NCI-H82 (cell line): Measurements from ENCODE around the gene GPR137C.
A peak's percentile ranks its signal among the peaks of the same experiment; 100 is the strongest.
"Not testable (repeated sequence)": the region's sequence is repeated elsewhere in the genome, so short reads cannot be mapped to it uniquely, and the experiment has no call there.

Experiments
- DNase-seq: peaks from one replicate; lab custom pipeline; 2025; lab: John Stamatoyannopoulos, UW

Gene GPR137C

DNA sequence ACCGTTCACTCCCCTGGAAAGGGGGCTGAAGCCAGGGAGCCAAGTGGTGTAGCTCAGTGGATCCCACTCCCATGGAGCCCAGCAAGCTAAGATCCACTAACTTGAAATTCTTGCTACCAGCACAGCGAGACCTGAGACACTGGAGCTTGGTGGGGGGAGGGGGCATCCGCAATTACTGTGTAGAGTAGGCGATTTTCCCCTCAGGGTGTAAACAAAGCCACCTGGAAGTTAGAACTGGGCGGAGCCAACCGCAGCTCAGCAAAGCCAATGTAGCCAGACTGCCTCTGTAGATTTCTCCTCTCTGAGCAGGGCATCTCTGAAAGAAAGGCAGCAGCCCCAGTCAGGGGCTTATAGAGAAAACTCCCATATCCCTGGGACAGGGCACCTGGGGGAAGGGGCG, 15.8 kb downstream of the GPR137C start:
- not testable (repeated sequence) for DNase-seq

DNA sequence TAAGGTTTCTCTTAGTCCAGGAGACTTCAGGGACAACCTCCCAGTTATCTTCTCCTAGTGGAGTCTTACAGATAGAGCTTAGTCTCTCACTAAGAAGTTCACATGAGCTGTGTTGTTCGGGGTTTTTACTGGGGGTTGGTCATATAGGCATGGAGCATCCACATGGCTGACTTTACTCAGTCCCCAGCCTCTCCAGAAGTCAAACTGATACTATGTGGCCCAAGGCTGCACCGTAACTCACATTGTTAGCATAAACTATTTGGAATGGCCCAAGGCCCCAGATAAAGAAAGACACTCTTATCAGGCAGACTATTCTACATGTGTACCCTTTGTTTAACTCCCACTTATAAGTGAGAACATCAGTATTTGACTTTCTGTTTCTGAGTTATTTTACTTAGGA, 23.2 kb downstream of the GPR137C start:
- DNase-seq: no peak

DNA sequence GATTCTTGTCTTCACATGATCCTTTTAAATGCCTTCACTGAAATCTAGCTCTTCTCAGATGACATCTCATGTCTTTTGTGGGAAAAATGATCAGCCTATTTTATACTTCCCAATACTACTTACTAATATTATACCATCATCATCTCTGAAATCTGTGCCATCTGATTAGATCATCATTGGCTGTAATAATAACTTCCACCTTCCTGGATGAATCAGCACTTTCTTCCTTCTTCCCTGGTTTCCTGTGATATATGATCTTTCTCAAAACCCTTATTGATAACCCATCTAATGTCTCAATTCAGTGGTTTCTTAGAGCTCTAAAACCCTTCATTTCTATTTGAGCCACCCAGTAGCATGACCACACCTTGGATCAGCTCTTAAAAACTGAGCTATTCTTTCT, 30.9 kb downstream of the GPR137C start:
- no peak for DNase-seq

DNA sequence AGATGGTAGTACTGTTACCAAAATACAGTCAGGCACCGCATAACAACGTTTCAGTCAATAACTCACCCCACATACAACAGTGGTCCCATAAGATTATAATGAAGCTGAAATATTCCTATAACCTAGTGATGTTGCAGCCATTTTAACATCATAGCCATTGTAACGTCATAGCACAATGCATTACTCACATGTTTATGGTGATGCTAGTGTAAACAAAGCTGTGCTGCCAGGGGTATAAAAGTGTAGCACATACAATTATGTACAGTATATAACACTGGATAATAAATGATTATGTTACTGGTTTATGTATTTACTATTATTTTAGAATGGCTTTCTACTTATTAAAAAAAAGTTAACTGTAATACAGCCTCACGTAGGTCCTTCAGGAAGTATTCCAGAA, 37.0 kb downstream of the GPR137C start:
- DNase-seq: no peak

DNA sequence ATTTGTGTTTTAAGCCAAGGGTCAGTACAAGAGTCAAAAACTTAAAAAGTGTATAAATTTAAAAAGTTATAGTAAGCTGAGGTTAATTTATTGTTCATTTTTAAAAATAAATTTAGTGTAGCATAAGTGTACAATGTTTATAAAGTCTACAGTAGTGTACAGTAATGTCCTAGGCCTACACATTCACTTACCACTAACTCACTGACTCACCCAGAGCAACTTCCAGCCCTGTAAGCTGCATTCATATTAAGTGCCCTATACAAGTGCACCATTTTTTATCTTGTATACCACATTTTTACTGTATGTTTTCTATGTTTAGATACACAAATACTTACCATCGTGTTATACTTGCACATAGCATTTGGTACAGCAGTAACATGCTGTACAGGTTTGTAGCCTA, 37.7 kb downstream of the GPR137C start:
- DNase-seq: no peak

DNA sequence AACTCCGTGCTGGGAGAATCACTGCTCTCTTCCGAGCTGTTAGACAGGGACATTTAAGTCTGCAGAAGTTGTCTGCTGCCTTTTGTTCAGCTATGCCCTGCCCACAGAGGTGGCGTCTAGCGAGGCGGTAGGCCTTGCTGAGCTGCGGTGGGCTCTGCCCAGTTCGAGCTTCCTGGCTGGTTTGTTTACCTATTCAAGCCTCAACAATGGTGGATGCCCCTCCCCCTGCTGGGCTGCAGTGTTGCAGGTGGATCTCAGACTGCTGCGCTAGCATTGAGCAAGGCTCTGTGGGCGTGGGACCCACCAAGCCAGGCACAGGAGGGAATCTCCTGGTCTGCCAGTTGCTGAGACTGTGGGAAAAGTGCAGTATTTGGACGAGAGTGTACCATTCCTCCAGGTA, 43.7 kb downstream of the GPR137C start:
- DNase-seq: no peak

DNA sequence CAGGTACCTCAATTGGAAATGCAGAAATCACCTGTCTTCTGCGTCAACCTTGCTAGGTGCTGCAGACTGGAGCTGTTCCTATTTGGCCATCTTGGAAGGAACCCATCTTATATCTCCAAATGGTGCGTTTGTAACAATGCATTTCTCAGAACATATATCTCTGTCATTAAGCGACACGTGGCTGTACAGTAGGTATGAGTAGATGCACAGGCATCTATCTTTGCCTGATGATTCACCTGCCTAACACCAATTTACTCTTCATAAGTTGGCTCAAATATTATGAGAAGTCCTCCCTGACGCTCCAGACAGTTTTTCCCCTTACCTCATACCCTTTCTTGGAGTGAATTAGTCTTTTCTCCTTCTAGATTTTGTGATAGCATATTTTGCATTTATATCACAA, 44.2 kb downstream of the GPR137C start:
- no peak for DNase-seq

DNA sequence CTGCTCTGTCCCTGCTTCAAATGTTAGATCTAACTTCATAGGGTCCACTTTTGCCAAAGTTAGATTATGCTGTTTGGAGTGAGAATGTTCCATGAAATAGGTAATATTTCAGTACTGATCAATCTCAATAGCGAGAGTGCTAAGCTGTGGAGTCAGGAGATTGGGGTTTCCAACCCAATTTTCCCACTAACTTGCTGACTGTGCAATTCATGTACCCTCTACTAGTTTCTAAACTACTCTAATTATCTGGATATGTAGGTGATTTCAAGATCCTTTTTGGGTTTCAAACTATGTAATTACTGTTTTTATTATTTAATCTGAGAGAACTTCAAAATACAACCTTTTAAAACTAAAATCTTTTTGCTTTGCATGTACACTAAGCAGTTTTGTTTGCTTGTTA, 45.9 kb downstream of the GPR137C start:
- DNase-seq: no peak

DNA sequence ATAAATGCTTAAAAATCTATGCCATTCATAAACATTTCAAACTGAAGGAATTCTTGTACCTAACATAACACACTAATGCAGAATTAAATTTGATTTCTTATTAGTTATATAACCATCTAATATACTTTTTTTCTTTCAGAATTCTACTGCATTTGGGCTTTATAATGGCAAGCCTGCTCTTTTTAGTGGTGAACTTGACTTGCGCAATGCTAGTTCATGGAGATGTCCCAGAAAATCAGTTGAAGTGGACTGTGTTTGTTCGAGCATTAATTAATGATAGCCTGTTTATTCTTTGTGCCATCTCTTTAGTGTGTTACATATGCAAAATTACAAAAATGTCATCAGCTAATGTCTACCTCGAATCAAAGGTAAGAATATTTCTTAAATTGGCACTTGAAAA, 47.3 kb downstream of the GPR137C start:
- no peak for DNase-seq

DNA sequence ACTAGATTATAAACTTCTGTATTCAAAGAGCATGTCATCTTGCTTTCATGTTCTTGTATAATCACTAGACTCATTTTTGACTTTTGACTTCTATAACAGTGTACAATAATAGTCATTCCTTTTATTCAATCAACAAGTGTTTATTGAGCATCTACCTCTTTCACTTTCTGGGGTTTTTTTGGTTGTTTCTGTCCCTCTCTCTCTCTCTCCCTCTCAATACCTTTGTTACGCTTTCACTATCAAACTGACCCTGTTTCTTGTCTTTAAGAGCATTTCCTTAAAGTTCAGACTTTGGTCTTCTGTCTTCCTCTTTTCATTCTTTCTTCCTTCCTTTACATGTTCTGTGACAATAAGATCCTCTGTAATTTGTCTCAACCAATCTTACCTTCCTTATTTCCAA, 49.5 kb downstream of the GPR137C start:
- no peak for DNase-seq

DNA sequence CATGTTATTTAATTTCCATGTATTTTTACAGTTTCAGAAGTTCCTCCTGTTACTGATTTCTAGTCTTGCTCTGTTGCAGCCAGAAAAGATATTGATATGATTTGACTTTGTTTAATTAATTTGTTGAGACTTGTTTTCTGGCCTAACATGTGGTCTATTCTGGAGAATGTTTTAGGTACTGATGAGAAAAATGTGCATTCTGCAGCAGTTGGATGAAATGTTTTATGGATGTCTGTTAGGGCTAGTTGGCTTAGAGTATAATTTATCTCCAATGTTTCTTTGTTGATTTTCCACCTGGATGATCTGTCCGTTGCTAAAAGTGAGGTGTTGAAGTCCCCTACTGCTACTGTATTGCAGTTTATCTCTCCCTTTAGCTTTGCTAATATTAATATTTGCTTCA, 54.4 kb downstream of the GPR137C start:
- no peak for DNase-seq

DNA sequence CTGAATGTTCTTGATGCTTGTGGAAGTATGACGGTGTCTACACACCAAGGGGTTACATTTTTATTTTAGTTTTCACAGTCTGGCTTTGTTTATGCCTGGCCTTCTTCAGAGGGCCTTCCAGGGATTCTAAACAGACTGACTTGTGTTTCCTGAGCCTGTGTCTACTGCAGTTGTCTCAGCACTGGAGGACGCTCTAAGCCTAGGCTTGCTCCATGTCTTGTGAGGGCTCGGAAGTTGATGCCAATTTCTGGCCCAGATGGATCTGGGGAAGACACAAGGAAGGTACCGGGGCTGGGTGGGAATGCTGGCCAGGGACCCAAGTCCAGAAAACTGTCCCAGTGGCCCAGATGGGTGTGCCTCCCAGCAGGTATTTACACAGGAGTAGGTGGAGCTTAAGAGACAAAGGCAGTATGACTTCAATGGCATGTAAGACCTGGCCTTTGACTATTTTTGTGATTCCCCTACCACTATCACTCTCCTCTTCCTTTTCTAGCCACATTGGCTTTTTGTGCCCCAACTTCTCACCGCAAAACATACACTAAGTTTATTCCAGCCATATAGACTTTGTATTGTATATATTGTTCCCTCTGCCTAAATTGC, 56.9 kb downstream of the GPR137C start:
- DNase-seq: no peak

DNA sequence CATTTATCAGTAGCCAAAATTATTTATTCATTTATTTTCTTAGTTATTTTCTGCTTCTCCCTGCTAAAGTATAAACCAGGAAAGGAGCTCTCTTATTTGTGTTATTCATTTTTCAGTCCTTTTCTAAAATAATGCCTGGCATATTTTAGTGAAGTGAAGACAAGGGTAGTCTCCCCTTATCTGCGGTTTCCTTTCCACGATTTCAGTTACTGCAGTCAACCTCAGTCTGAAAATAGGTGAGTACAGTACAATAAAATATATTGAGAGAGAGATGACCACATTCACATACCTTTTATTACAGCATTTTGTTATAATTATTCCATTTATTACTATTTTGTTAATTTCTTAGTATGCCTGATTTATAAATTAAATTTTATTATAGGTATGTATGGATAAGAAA, 57.6 kb downstream of the GPR137C start:
- DNase-seq: no peak

DNA sequence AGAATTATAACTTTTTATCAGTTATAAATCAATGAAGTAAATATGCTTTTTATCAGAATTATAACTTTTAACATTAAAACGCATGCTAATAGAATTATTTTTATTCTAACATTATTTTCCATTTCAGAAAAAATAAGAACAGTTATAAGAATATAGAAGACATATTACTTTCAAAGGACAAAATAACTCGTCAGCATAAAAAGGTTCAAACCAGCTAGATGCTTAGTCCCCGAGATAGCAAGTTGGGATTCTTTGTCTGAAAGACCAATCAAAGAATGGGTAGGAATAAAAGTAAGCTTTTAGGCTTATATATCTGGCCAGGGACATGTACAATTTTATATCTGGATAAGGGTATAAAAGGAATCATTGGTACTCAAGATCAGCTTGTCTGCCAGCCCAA, 66.0 kb downstream of the GPR137C start:
- no peak for DNase-seq

DNA sequence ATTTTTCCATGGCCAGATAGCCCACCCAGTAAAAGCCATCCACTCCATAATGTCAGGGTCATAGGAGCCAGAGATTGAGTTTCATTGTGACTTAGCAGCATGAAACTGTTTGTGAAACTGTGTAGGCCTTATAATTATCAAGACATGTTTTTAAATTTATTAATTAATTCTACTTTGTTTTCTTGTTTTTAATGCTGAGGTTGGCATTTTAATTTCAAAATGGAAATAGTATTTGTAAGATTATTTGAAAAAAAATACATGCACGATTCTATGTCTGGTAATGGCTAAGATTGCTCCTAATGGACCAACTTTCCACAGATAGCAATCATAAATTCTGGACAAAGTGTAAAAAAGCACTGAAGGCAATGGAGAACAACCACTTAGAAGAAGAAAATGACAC, 67.1 kb downstream of the GPR137C start:
- DNase-seq: no peak

DNA sequence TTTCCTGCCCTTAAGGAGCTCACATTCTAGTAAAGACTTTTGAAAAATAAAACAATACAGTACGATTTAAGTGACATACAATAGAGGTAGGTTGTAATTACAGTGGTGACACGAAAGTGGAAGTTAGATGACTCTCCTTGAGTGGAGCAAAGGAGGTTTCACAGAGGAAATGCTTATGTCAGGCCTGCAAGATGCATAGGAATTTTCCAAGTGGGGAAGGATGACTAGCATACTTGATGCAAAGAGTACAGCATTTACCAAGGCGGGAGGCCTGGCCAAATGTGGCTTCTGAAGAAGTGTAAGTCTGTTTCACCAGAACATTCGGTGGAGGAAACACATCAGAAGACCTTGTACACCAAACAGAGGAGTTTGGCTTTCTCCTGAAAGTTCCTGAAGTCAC, 87.5 kb downstream of the GPR137C start:
- DNase-seq: no peak

DNA sequence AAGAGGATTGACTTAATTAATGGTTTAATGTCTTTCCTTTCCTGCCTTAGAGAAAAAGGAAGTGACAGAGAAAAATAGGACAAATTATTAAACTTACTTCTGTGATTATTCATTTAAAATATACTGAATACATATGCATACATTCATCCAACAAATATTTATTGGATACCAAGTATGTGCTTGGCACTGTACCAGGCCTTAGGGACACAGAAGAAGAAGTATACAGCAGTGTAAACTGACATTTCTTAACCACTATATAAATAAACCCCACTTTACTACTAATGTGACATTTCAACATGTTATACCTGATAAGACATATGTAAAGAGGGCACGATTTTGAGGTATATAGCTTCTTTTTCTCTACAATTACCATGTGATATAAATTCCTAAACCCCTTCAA, 89.1 kb downstream of the GPR137C start:
- no peak for DNase-seq

DNA sequence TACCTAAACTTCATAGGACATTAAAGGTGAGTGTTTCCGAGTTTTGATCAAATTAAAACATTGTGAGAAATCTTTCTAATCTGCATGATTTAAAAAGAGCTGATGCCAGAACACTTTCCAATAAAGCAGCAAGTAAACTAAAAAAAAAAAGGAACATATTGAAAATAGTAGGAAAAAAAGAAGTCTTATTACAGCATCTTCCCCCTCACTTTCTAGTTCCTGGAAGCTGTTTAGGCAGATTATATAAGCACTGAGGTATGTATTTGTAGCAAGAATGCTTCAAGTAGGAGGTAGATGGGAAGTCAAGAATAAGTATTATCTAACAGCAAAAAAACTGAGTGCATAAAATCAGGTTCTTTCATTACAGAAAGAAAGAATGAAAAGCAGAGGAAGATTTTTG, 96.9 kb downstream of the GPR137C start:
- no peak for DNase-seq

DNA sequence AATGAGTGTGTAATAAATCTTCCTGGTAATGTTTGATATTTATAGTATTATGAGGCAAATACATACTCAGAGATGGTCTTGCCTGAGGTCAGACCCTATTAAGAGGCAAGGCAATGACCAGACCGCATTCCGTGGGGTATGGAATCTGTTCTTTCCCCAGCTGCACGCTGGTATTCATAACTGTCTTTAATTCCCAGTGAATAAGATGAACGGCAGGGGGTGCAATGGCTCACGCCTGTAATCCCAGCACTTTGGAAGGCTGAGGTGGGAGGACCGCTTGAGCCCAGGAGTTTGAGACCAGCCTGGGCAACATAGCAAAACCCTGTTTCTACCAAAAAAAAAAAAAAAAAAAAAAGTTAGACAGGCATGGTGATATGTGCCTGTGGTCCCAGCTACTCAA, 98.1 kb downstream of the GPR137C start:
- DNase-seq: peak; percentile 39

DNA sequence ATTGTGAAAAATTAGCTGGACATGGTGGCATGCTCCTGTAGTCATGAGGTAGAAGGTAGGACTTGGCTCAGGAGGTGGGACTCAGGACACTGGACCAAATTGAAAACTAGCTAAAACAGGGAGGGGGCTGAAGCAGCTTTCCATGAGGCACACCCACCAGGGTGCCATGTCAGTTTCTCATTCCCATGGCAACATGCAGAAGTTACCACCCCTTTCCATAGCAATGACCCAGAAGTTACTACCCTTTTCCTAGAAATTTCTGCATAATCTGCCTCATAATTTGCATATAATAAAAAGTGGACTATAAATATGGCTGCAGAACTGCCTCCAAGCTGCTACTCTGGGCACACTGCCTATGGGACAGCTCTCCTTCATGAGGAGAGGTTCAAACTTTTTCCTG, 104.3 kb downstream of the GPR137C start:
- no peak for DNase-seq

DNA sequence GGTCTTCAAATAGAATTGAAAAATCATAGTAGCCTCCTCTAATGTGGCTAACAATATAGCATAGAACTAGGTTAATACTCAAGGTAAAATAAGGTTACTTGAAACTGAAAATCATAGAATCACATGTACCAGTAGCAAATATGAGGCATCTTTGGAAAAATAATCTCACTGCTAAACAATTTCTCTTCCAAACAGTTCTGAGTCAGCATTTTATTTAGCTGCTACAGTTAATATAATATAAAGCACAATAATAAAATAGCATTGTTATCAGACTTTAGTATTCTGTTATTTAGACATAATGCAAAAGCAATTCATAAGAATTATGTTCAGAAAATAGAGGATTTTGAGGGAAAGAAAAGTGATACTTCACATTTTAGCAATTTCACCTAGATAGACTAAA, 107.7 kb downstream of the GPR137C start:
- DNase-seq: no peak

DNA sequence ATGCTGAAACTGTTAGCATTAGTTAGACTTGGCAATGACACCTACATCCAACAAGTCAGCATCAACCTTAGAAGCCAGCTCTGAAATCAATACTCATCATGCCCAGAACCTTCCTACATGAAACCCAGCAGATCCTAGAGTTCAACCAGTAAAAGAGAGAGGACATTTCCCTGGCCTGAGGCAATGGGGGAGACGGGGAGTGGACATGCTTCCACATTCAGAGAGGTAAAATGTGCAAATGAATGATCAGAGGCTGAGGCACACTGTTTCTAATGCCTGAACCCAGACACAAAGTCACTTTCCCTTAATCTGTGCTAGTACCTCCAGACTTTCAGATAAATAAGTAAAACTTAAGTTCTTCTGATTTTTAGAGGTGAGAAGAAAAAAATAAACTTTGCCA, 108.2 kb downstream of the GPR137C start:
- DNase-seq: no peak

DNA sequence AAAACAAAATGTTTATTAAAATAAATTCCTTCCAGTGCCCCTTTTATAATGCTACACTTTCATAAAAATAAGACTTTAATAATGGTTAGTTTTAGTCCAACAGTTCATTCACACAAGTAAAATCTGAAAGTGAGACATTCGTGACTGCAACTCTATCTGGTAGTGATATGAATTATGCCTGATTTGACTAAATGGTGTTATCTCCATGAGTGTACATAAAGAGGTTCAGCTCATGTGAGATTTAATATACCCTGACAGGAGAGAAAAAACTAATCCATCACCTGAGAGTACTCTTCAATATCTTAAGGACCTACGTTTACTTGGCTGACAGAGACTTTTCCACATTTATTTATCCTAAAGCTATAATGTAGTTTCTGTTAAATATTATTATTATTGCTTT, 108.7 kb downstream of the GPR137C start:
- DNase-seq: no peak

DNA sequence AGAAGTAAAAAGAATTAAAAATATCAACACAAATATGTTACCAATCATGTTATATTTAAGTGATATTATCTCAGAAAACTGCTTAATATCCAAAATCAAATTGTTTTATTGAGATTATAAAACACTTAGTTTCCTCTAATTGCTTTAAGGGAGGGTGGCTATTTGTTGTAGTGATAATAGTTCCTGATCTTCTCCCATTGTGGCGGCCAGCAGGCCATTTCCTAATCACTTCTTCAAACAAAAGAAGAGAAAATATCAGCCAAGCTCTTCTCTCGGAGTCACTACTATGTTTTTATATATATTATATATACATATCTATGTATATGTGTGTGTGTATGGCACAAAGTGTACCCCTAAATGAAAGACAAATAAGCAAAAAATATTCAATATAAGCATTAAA, 111.2 kb downstream of the GPR137C start:
- DNase-seq: no peak

DNA sequence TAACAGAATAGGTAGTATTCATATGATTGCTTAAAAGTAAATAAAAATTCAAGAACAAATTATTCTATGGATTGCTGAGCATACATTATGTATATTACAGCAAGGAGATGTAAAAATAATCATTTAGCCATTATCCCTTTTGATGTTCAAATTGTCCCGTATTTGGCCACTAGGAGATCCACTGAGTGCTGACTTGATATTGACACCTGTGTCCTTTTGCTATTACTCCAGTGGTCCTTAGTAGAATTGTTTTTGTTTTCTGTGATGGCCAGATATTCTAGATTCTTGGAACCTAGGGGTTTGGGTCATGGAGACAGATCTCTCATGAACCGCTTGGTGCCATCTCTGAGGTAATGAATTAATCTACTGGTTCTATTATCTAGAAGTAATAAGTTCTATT, 126.0 kb downstream of the GPR137C start:
- peak; percentile 13 for DNase-seq
